ENCODE results near the gene GHRL. TPM values are rescaled to one million over a fixed set of nuclear protein-coding genes. Genes with fewer than 3 reads are reported as not detected.

Gene GHRL
- total and polyA plus RNA-seq, 2 donors (not counting 3 experiments of a cell fraction or from before 2014, with no cell fraction given): not detected

- H3K9ac ChIP-seq (replicated peaks; ENCODE audit: extremely low read depth, insufficient read depth, low read length): no peak overlapping the region
- ChIA-PET CTCF (interaction anchor here (1.3 kb wide), 1 partner anchor 10 kb away, joined by 4 read pairs; no protein-coding TSS in a partner anchor), POLR2A (no interaction called here)
- H3K9me3 ChIP-seq (replicated peaks; ENCODE audit: control insufficient read depth, insufficient read depth, low read length): no peaks in the 10 kb centered on the region
- H3K4me1 ChIP-seq (ENCODE audit: control insufficient read depth, extremely low read depth, insufficient read depth, low read length): no peaks in the 10 kb centered on the region
- no peaks in the 10 kb centered on the region for H3K9me1 ChIP-seq (replicated peaks; ENCODE audit: control insufficient read depth, extremely low read depth, insufficient read depth, low read length)
- peaks cover 11 to 20% of the 10 kb centered on the region in 2 experiments for H3K36me3 ChIP-seq (ENCODE audit: control insufficient read depth in 2 of 2, extremely low read depth in 1 of 2, insufficient read depth in 2 of 2, low read length in 2 of 2)
- H3K79me2 ChIP-seq (ENCODE audit: control insufficient read depth, insufficient read depth, low read length): peaks cover 43% of the 10 kb centered on the region
- H3K4me3 ChIP-seq (replicated peaks in 1 of 3; ENCODE audit: insufficient read depth in 1 of 3, low read depth in 1 of 3, low read length in 3 of 3): no peak overlapping the region
- H3K27me3 ChIP-seq (ENCODE audit: control insufficient read depth in 2 of 2, insufficient read depth in 2 of 2, low read length in 2 of 2): no peaks in the 10 kb centered on the region
- no peak overlapping the region for H3K27ac ChIP-seq (ENCODE audit: insufficient read depth, low read depth, low read length)
- no peak overlapping the region for H3K4me2 ChIP-seq (ENCODE audit: insufficient read depth, low read length)
- FAIRE-seq: peak; percentile 63
- H4K20me1 ChIP-seq (replicated peaks; ENCODE audit: control insufficient read depth, extremely low read depth, insufficient read depth, low read length): peaks cover 11% of the 10 kb centered on the region
- dilution Hi-C loops (cut with MboI; ENCODE audit: extremely low pct_ligation_motif_present, low sequenced_read_pairs): no loop called here
- no peak for DNase-seq (ENCODE audit: low read depth, low spot score)
- TF ChIP-seq, protein P1, sequence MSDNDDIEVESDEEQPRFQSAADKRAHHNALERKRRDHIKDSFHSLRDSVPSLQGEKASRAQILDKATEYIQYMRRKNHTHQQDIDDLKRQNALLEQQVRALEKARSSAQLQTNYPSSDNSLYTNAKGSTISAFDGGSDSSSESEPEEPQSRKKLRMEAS (IDR thresholded peaks at IDR 0.05; ENCODE audit: insufficient read depth, insufficient read length): no peak
- TF ChIP-seq, protein P2, sequence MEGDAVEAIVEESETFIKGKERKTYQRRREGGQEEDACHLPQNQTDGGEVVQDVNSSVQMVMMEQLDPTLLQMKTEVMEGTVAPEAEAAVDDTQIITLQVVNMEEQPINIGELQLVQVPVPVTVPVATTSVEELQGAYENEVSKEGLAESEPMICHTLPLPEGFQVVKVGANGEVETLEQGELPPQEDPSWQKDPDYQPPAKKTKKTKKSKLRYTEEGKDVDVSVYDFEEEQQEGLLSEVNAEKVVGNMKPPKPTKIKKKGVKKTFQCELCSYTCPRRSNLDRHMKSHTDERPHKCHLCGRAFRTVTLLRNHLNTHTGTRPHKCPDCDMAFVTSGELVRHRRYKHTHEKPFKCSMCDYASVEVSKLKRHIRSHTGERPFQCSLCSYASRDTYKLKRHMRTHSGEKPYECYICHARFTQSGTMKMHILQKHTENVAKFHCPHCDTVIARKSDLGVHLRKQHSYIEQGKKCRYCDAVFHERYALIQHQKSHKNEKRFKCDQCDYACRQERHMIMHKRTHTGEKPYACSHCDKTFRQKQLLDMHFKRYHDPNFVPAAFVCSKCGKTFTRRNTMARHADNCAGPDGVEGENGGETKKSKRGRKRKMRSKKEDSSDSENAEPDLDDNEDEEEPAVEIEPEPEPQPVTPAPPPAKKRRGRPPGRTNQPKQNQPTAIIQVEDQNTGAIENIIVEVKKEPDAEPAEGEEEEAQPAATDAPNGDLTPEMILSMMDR (IDR thresholded peaks at IDR 0.05; ENCODE audit: extremely low read depth in 1 of 2, insufficient read depth in 1 of 2, low read depth in 1 of 2, low read length in 2 of 2): no peak
- TF ChIP-seq POLR2AphosphoS5 (IDR thresholded peaks at IDR 0.05; ENCODE audit: insufficient read depth, low read depth, low read length) (no peak), MYC (IDR thresholded peaks at IDR 0.05; ENCODE audit: low read depth, low read length) (no peak), GATA2 (IDR thresholded peaks at IDR 0.05; ENCODE audit: insufficient read depth, insufficient read length, low read depth, low read length) (no peak), JUN (IDR thresholded peaks at IDR 0.05; ENCODE audit: borderline replicate concordance, insufficient read depth, insufficient read length, low read depth) (no peak), FOS (IDR thresholded peaks at IDR 0.05; ENCODE audit: borderline replicate concordance, insufficient read depth, low read length) (no peak)
- H2AFZ ChIP-seq (ENCODE audit: low read depth, low read length): no peak overlapping the region
- BruUV-seq (replicated peaks): no TSS peak
- intact Hi-C loops (cut with micrococcal nuclease): no loop called here
These were observed 18.9 kb downstream of the GHRL start for GRCh38 chr3:10273702-10274305.

Data from endothelial cell of umbilical vein (primary cell).